ENCODE measurements around the gene EXOC2. TPM values are rescaled to one million over a fixed set of nuclear protein-coding genes. Genes with fewer than 3 reads are reported as not detected.
A peak's percentile ranks its signal among the peaks of the same experiment; 100 is the strongest.

The EXOC2 gene
- total RNA-seq, 2 experiments from 2014 or later = 22.5 to 24.8 TPM

- CTCF ChIA-PET (ENCODE audit: unreplicated experiment) = interaction anchor here (1.4 kb wide), 1 partner anchor 107 kb away, joined by 3 read pairs; no protein-coding TSS in a partner anchor
Observed at GRCh38 chr6:701700-702479, 9.0 kb upstream of the EXOC2 start.

GRCh38 chr6:701215-701614 is 8.3 kb upstream of the EXOC2 start:
- no peak for DNase-seq (ENCODE audit: low spot score)
- BruUV-seq (replicated peaks) = no TSS peak
- Histone ChIP-seq H3K36me3 (ENCODE audit: insufficient read depth, low read length) (no peaks in the 10 kb centered on the region), H3K4me1 (ENCODE audit: insufficient read depth, low read length, poor library complexity, severe bottlenecking) (no peaks in the 10 kb centered on the region), H2AFZ (ENCODE audit: low read length) (no peak overlapping the region), H3K9me3 (ENCODE audit: low read length) (no peaks in the 10 kb centered on the region), H3K4me3 (ENCODE audit: low read depth, low read length, poor library complexity, severe bottlenecking) (no peak overlapping the region), H3K79me2 (ENCODE audit: insufficient read depth, low read depth, low read length) (no peaks in the 10 kb centered on the region), H4K20me1 (ENCODE audit: insufficient read depth, low read length) (no peaks in the 10 kb centered on the region), H3K27ac (ENCODE audit: low read depth, low read length, poor library complexity, severe bottlenecking) (no peak overlapping the region), H3K4me2 (ENCODE audit: low read length) (no peak overlapping the region), H3K9me2 (ENCODE audit: insufficient read depth, low read length) (no peaks in the 10 kb centered on the region)
- TF ChIP-seq, protein P1, sequence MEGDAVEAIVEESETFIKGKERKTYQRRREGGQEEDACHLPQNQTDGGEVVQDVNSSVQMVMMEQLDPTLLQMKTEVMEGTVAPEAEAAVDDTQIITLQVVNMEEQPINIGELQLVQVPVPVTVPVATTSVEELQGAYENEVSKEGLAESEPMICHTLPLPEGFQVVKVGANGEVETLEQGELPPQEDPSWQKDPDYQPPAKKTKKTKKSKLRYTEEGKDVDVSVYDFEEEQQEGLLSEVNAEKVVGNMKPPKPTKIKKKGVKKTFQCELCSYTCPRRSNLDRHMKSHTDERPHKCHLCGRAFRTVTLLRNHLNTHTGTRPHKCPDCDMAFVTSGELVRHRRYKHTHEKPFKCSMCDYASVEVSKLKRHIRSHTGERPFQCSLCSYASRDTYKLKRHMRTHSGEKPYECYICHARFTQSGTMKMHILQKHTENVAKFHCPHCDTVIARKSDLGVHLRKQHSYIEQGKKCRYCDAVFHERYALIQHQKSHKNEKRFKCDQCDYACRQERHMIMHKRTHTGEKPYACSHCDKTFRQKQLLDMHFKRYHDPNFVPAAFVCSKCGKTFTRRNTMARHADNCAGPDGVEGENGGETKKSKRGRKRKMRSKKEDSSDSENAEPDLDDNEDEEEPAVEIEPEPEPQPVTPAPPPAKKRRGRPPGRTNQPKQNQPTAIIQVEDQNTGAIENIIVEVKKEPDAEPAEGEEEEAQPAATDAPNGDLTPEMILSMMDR (conservative IDR thresholded peaks at IDR 0.05; ENCODE audit: low read length) = no peak
- no peak for TF ChIP-seq EZH2phosphoT487 (IDR thresholded peaks at IDR 0.05; ENCODE audit: borderline replicate concordance, low read depth, low read length)
- intact Hi-C loops (cut with micrococcal nuclease; ENCODE audit: unreplicated experiment) = loop anchor here (5.0 kb wide), 1 partner anchor 109 kb away; no protein-coding TSS in a partner anchor
- ChIA-PET CTCF (ENCODE audit: unreplicated experiment) (interaction anchor here (1.4 kb wide), 1 partner anchor 107 kb away, joined by 3 read pairs; no protein-coding TSS in a partner anchor), POLR2A (interaction anchor here (1.5 to 1.9 kb wide), 2 partner anchors 9 to 10 kb away, joined by 5 to 8 read pairs; partner anchors contain the start of gene EXOC2)

More at GRCh38 chr6:701700-702479, 9.0 kb upstream of the EXOC2 start:
- Histone ChIP-seq H3K9me3 (ENCODE audit: low read length) (no peaks in the 10 kb centered on the region), H3K4me2 (ENCODE audit: low read length) (no peak overlapping the region), H3K4me1 (ENCODE audit: insufficient read depth, low read length, poor library complexity, severe bottlenecking) (no peaks in the 10 kb centered on the region), H3K79me2 (ENCODE audit: insufficient read depth, low read depth, low read length) (no peaks in the 10 kb centered on the region), H4K20me1 (ENCODE audit: insufficient read depth, low read length) (no peaks in the 10 kb centered on the region), H3K36me3 (ENCODE audit: insufficient read depth, low read length) (no peaks in the 10 kb centered on the region), H2AFZ (ENCODE audit: low read length) (no peak overlapping the region), H3K4me3 (ENCODE audit: low read depth, low read length, poor library complexity, severe bottlenecking) (no peak overlapping the region), H3K27ac (ENCODE audit: low read depth, low read length, poor library complexity, severe bottlenecking) (no peak overlapping the region), H3K9me2 (ENCODE audit: insufficient read depth, low read length) (no peaks in the 10 kb centered on the region)
- POLR2A ChIA-PET = interaction anchor here (0.7 to 1.9 kb wide), 4 partner anchors 9 to 28 kb away, joined by 3 to 8 read pairs (median 4); partner anchors contain the start of gene EXOC2
- peak; percentile 22 for DNase-seq (ENCODE audit: low spot score)
- BruUV-seq (replicated peaks) = no TSS peak
- intact Hi-C loops (cut with micrococcal nuclease; ENCODE audit: unreplicated experiment) = loop anchor here (5.0 kb wide), 1 partner anchor 110 kb away; no protein-coding TSS in a partner anchor
- no peak for TF ChIP-seq EZH2phosphoT487 (IDR thresholded peaks at IDR 0.05; ENCODE audit: borderline replicate concordance, low read depth, low read length)
- TF ChIP-seq, protein P1 (conservative IDR thresholded peaks at IDR 0.05; ENCODE audit: low read length) = peak; percentile 53

Measured in OCI-LY7 (cell line).